ENCODE measurements around the gene CNKSR3.
A peak's percentile ranks its signal among the peaks of the same experiment; 100 is the strongest.

CNKSR3 gene

GRCh38 chr6:154509421-154510143, 903 bp downstream of the CNKSR3 start:
- TF ChIP-seq CTCF (IDR thresholded peaks at IDR 0.05; ENCODE audit: insufficient read depth, low read depth, low read length, missing control alignments): no peak
- DNase-seq (ENCODE audit: low read depth): peak; percentile 37
- H3K4me3 ChIP-seq (ENCODE audit: low read length): peak overlapping the region; percentile 76

- DNase-seq (ENCODE audit: low read depth): peak; percentile 85
- peak overlapping the region; percentile 76 for H3K4me3 ChIP-seq (ENCODE audit: low read length)
- no peak for TF ChIP-seq CTCF (IDR thresholded peaks at IDR 0.05; ENCODE audit: insufficient read depth, low read depth, low read length, missing control alignments)
Observed at GRCh38 chr6:154508573-154509375, 1.7 kb downstream of the CNKSR3 start.

DNA sequence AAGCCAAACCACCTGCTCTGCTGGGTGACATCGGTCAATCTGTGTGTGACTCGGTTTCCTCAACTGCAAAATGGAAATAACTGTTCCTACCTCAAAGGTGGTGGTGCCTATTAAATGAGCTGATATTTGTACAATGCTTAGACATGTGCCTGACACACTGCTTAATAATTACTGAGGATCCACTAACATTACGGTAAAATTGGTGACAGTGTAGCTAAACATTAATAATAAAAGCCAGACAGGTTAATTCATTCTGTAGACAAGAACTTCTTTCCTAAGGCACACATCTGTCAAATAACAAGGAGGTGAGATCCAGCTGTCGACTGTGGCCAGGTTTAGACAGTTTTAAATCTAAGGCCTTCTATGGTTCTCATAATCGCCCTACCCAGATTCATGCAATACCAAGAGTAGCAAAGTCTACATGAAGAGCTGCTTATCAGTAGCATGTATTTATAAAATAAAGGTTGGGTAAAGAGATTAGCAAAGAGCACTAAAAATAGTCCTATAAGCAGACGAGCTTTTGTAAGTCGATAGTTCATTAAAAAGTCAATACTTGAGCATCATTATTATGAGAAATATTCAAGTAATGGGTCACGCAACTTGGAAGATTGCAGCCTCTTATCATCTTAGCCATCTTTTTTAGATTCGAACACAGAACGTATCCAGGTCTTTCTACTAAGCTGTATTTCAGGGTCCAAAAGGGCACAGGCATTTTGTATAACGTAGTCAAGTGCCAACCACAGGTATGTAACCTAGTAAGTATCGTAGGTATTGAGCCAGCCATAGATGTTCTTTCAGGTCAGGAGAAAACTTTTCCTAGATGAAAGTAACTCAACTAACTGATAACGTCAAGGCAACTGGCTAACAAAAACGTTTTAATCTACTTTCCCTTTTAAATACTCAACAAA, 3.2 kb downstream of the CNKSR3 start:
- TF ChIP-seq CTCF (IDR thresholded peaks at IDR 0.05; ENCODE audit: insufficient read depth, low read depth, low read length, missing control alignments): no peak
- no peak for DNase-seq (ENCODE audit: low read depth)
- H3K4me3 ChIP-seq (ENCODE audit: low read length): no peak overlapping the region

GRCh38 chr6:154506582-154506981, 3.9 kb downstream of the CNKSR3 start:
- H3K4me3 ChIP-seq (ENCODE audit: low read length): no peak overlapping the region
- no peak for DNase-seq (ENCODE audit: low read depth)
- no peak for TF ChIP-seq CTCF (IDR thresholded peaks at IDR 0.05; ENCODE audit: insufficient read depth, low read depth, low read length, missing control alignments)

DNA sequence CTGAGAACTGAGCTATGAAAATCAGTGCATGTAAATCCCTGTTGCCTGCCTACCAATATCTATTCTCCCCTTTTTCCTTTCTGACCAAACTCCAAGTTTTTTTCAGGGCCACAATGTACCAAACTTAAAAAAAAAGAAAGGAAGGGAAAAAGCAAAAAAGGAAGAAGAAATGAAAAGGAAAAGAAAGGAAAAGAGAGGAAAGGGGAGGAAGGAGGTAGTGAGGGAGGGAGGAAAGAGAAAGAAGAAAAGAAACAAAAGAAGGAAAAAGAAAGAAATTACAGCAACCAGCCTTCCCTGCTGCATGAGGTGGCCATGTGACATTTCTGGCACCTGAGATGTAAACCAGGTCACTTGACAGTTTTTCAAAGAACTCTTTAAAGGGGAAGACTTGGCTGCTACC, 4.4 kb downstream of the CNKSR3 start:
- TF ChIP-seq CTCF (IDR thresholded peaks at IDR 0.05; ENCODE audit: insufficient read depth, low read depth, low read length, missing control alignments): no peak
- no peak for DNase-seq (ENCODE audit: low read depth)
- H3K4me3 ChIP-seq (ENCODE audit: low read length): no peak overlapping the region

DNA sequence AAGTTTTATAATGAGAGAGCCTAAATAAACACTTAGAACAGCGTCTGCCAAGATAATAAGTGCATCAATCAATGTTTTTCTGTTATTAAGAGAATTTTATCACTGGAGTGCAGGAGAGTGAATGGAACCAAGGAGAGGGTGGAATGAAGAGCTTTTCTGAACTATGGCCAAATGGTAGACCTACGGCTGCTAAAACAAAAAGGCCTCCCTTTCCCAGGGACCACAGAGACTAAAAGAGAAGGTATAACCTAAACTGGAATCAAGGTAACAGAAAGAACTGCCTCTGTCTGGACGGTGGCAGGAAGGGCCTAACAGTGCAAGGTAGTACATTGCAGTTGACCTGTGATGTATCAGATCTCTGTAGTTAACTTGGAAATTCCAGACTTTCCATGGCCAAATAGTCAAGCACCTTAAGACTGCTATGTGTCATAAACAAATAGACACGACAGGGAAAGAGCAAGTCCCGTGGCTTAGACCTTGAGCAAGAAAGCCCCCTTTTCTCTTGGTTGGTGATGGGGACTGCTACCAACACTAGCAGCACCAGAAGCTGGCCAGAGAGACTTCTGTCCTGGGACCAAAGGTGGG, 5.5 kb downstream of the CNKSR3 start:
- DNase-seq (ENCODE audit: low read depth): no peak
- H3K4me3 ChIP-seq (ENCODE audit: low read length): no peak overlapping the region
- no peak for TF ChIP-seq CTCF (IDR thresholded peaks at IDR 0.05; ENCODE audit: insufficient read depth, low read depth, low read length, missing control alignments)

Measured in epithelial cell of esophagus (primary cell).